Ureter (tissue), 1 donor: ENCODE results near the gene PRMT1. TPM values are rescaled to one million over a fixed set of nuclear protein-coding genes. Genes with fewer than 3 reads are reported as not detected.
A peak's percentile ranks its signal among the peaks of the same experiment; 100 is the strongest.

ENCODE experiments used
- DNase-seq: peaks from one replicate; pipeline ENCODE4 v3.0.0-alpha.2; 2020; ENCODE audit warnings: low spot score
- total RNA-seq: library from RNA; stranded (reverse); gene quantifications from one replicate; pipeline ENCODE4 v1.2.4, GENCODE V29; 2023
- donor health status: DM: yes; HTN: yes; CAD: no.

PRMT1 gene
- total RNA-seq, 1 donor from 2014 or later: 166 TPM

DNA sequence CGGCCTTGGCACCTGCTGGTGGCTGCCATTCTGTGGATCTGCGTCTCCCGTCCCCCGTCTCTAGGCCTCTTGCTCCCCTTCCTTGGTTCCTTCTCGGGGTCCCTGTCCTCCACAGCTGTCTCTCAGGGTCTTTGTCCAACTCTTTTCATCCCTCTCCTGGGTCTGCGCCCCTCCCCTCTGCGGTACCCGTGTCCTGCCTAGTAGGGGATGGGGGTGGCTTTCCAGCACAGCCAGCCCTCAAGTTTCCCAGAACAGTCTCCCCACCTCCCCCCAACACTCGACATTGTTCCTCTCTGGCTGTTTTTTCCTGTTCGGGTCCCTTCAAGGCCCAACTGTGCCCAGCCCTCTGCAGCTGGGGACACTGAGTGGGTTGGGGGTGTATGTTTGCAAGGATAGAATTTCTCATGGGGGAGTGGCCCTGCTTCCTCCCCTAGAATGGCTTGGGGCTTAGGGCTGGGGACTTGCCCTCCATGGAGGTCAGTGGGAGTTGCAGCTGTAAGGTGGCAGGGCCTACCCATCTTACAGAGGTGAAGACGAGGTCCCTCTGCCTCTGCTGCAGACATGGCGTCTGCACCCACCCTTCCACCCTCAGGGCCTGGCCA lies 11.6 kb downstream of the PRMT1 start:
- DNase-seq: no peak

DNA sequence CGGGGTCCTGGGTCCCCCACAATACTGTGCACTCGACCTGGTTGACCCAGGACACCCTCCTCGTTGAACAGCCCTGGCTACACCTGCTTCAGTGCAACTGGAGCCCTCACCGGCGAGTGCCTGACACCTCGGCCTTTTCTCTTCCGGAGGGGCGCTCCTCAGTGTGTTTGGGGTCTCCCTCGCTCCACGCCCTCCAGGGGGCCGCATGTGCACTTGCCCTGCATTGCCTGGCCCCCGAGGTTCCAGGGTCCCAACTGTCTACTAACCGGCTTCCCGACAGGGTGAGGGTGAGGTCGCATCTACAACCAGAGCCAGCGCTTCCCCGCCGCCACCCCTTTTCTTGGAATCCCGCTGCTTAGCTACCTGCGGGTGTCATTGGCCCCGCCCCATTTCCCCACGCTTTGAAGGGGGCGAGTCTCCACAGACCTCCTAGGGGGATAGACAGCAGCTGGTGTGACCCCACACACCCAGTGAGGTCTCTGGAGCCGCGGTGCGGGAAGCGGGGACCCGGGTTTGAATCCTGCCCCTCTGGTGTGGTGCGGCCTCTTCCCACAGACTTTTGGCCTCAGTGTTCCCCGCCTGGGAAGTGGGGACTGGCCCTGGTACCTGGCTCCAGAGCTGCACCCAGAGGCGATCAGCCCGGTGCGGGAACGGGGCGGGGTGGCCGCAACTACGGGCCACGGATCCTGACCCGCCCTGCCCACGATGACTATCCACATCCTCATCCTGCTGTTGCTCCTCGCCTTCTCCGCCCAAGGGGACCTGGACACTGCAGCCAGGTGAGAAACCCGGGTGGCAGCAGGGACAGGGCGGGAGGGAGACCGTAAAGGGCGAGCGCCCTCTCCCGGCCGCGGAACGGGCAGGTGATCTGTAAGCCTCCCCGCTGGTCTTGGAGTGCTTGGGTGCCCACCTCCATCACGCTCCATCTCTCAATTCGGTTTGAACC lies 12.3 kb downstream of the PRMT1 start, which contains the start of gene ADM5:
Gene ADM5, plus strand, starts transcription at position 462 of the 946 bp plus-strand sequence. Its CDS starts 244 bp downstream, at position 706.
- DNase-seq: peak; percentile 49

DNA sequence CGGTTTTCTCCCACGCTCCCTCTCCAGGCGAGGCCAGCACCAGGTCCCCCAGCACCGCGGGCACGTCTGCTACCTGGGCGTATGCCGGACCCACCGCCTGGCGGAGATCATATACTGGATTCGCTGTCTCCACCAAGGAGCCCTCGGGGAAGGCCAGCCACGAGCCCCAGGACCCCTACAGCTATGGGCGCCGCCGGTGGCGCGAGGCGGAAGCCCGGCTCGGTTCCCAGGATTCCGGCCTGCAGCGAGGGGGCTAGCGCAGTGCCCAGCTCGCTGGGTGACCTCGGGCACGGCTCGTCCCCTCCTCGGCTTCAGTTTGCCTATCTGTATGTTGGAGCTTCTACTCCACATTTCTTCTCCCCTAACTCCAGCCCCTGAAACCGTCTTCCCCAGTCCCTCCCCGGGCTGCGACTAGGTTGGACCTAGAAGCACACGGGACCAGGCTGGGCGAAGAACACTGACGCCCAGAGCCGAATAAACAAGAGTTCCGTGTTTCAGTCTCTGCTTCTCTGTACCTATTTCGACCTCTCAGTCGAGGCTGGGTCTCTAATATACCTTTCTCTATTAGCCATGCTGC lies 13.1 kb downstream of the PRMT1 start:
- DNase-seq: no peak

DNA sequence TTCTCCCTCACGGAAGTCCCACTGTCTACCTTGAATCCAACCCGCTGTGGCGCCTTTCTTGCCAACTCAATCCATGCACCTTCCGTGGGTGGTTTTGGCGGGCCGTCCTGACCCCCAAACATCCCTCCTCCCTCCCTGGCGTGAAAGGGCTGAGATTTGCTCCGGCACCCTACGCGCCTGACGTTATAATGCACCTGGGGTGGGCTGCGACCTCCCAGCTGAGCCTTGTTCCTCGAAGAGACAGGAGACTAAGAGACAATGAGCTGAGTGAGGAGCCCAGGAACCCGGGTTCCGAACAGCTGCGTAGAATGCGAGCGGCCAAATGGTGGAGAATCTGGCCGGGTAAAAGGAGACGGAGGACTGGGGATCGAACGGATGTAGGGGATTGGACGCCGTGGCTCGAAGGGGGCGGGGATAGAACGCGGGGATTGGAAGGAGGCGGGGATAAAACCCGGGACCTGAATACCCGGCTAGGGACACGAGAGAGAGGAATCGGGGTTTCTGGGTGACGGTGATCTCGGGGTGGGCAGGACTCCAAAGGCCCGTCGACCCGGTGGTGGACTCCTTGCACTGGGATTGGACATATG lies 13.7 kb downstream of the PRMT1 start, which contains the start of gene CPT1C:
Gene CPT1C, plus strand, starts transcription at position 461 of the 587 bp plus-strand sequence. CDS start 1,137 bp downstream, outside the sequence.
- peak; percentile 81 for DNase-seq

DNA sequence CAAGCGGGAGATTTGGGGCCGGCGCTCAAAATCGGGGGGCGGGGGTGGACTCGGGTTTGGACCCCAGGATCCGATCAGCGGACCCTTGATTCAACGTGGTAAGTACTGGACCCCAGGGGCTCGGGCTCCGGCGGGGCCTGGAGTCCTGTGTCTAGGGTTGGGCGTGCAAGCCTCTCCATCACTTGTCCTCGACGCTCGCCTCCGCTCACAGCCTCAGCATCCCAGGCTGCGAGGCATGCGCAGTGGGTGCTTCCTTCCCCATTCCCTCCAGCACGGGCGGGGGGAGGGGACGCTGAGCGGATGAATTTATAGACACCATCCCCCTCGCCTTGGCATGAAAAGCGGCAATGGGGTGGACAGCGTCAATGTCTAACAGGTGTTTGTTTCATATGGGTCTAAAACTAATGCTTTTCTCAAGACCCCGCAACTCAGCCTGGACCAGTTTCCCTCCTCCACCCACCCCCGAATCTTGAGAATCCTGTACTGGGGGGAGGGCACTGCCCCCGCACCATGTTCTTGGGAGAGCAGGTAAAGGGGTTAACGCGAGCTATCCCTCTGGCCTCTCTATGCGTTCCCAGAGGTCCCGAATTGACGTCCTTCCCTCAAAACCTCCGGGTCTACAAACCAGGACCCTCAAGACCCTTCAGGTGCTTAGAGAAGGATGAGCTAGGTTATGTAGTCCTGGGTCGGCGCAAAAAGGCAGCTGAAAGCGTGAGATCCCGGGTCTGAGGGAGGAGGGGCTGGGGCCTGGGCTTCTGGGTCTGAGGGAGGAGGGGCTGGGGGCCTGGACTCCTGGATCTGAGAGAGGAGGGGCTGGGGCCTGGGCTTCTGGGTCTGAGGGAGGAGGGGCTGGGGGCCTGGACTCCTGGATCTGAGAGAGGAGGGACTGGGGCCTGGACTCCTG lies 14.4 kb downstream of the PRMT1 start:
- DNase-seq: peak; percentile 51

DNA sequence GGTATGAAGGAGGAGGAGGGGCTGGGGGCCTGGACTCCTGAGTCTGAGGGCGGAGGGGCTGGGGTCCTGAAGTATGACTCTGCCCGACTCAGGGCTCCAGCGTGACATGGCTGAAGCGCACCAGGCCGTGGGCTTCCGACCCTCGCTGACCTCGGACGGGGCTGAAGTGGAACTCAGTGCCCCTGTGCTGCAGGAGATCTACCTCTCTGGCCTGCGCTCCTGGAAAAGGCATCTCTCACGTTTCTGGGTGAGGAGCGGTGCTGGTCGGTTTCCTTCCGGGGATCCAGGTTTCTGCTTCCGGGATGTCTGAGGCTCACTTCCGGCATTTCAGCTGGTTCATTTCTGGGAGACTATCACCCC lies 15.1 kb downstream of the PRMT1 start:
- DNase-seq: no peak

DNA sequence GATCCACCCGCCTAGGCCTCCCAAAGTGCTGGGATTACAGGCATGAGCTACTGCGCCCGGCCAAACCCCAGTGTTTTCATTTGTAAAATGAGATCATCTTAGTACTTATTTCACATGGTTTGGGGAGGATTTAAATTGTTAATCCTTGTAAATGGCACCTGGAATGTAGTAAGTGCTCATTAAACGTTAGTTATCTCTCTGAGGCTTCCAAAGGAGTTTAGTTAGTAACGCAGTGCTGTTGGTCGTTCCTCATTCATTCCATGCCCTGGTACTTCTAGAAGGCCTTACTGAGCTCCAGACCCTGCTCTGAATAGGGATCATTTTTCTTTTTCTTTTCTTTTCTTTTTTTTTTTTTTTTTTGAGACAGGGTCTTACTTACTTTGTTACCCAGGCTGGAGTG lies 19.0 kb downstream of the PRMT1 start:
- no peak for DNase-seq

DNA sequence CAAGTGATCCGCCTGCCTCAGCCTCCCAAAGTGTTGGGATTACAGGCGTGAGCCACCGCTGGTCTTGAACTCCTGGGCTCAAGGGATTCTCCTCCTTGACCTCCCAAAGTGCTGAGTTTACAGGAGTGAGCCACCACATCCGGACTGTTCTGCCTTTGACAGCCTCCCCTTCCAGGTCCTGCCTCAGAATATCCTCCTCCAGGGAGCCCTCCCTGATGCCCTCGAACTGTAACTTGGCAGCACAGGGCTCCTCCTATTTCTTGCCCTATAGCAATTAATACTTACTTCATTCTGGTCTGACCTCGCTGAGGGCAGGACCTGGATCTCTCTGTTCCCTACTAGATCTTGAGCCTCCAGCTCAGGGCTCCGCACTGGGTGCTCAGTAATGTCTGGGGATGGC lies 19.8 kb downstream of the PRMT1 start:
- no peak for DNase-seq

DNA sequence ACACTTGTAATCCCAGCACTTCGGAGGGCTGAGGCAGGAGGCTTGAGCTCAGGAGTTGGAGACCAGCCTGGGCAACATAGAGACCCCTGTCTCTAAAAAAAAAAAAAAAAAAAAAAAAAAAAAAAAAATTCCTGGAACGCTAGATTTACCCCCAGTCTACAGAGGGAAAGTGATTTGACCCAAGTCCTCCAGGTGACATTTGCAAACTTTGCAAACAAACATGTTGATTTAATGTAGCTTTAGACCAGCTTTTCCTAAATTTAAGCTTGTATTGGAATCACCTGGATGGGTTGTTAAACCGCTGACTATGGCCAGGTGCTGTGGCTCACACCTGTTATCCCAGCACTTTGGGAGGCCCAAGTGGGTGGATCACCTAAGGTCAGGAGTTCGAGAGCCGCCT lies 22.3 kb downstream of the PRMT1 start:
- no peak for DNase-seq

DNA sequence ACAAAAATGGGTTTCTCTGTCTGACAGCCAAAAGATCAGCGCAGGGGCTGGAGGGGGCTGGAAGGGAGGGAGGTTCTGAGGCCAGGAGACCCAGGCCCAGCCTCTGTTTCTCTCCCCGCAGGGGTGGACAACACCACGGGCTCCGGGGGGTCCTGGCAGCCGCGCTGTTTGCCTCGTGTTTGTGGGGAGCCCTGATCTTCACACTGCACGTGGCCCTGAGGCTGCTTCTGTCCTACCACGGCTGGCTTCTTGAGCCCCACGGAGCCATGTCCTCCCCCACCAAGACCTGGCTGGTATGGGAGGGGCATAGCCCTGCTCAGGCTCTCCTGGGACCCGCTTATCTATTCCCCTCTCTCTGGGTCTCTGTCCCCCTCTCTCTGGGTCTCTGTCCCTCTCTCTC lies 23.5 kb downstream of the PRMT1 start:
- no peak for DNase-seq

DNA sequence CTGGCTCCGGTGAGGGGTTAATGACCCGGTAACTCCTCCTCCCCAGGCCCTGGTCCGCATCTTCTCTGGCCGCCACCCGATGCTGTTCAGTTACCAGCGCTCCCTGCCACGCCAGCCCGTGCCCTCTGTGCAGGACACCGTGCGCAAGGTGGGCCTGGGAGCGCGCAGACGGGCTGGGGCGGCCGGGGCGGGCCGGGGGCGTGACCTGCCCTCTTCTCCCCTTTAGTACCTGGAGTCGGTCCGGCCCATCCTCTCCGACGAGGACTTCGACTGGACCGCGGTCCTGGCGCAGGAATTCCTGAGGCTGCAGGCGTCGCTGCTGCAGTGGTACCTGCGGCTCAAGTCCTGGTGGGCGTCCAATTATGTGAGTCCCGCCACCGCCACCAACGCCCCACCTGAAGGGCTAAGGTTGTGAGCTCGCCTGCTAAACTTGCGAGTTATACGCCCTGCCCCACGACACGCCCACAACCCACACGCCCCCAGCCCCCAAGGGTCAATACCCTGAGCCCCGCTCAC lies 24.3 kb downstream of the PRMT1 start:
- no peak for DNase-seq

DNA sequence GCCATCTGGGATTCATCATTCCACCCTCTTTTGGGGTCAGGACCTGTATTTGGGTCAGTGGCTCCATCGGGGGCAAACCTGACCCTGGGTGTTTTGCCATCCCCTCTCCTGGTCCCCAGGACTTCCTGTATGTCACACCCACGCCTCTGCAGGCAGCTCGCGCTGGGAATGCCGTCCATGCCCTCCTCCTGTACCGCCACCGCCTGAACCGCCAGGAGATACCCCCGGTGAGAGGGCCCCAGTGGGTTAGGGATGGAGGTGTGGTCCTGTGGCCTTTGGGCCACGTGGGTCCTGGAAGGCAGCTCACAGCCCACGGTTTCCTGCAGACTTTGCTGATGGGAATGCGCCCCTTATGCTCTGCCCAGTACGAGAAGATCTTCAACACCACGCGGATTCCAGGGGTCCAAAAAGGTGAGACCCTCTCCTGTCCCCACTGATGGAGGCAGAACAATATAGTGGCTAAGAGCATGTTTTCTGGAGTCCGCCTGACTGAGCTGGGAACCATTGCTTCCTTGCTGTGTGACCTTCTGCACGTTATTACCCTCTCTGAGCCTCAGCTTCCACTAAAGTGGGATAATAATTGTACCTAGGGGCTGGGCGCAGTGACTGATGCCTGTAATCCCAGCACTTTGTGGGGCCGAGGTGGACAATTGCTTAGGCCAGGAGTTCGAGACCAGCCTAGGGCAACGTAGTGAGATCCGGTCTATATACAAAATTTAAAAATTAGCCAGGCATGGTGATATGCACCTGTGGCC lies 28.0 kb downstream of the PRMT1 start:
- DNase-seq: no peak

DNA sequence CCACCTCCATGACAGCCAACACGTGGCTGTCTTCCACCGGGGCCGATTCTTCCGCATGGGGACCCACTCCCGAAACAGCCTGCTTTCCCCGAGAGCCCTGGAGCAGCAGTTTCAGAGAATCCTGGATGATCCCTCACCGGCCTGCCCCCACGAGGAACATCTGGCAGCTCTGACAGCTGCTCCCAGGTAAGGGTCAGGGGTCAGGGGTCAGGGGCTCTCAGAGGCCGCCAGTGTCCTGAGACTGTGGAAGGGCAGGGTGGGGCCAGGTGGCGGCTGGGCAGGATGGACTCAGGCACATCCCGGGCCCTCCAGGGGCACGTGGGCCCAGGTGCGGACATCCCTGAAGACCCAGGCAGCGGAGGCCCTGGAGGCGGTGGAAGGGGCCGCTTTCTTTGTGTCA lies 28.8 kb downstream of the PRMT1 start:
- no peak for DNase-seq

DNA sequence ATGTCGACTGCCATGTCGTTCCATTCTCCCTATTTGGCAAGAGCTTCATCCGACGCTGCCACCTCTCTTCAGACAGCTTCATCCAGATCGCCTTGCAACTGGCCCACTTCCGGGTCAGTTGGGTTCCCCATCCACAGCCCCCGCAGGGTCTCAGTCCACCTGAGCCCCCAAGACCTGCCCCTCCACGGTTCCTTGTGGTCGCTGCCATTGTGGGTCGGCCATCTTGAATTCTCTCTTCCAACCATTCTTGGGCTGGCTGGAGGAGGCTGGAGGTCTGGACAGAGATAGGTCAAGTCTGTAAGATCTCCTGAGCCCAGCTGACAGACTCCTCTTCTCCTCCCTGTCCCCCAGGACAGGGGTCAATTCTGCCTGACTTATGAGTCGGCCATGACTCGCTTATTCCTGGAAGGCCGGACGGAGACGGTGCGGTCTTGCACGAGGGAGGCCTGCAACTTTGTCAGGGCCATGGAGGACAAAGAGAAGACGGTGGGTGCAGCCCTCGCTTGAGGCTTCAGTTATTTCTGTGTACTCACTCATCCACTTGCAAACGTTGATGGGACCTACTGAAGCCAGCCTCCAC lies 33.4 kb downstream of the PRMT1 start:
- DNase-seq: no peak

DNA sequence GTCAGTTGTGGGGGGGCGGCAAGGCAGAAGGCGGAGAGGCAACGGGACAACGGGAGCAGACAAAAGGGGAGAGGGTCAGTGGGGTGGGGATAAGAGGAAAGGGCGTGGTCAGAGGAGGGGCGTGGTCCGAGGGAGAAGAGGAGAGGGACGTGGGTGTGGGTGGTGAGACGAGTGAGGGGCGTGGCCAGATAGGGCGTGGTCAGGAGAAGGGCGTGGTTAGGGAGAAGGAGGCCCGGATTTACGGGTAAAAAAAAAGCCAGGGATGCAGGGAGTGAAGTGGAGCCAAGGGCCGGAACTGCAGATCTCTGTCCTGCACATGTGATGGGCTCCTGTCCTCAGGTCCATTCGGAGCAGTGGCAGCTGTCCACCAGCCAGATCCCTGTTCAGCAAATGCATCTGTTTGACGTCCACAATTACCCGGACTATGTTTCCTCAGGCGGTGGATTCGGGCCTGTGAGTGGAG lies 35.4 kb downstream of the PRMT1 start:
- peak; percentile 55 for DNase-seq

DNA sequence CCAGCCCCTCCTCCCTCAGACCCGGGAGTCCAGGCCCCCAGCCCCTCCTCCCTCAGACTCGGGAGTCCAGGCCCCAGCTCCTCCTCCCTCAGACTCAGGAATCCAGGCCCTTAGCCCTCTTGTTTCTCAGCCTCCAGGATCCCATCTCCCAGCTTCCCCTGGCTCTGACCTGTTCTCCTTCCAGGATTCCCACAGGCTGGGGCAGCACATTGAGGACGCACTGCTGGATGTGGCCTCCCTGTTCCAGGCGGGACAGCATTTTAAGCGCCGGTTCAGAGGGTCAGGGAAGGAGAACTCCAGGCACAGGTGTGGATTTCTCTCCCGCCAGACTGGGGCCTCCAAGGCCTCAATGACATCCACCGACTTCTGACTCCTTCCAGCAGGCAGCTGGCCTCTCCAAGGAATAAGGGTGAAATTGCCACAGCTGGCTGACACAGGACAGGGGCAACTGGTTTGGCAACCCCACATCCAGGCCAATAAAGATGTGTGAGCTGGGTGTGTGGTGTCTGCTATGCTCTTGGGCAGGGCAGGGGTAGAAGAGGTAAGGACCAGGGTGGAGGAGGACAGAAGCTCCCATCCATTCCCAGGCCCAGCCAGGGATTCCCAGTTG lies 36.3 kb downstream of the PRMT1 start:
- no peak for DNase-seq

DNA sequence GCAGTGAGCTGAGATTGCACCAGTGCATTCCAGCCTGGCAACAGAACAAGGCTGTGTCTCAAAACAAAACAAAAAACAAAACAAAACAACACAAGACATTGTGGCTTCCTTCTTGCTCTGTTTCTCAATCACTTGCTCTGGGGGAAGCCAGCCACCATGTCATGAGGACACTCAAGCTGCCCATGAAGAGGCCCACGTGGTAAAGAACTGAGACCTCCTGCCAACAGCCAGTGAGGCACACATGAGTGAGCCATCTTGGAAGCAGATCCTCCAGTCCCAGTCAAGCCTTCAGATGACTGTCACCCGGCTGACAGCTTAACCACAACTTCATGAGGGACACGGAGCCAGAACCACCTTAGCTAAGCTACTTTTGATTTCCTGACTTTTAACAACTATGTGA lies 39.1 kb downstream of the PRMT1 start:
- no peak for DNase-seq

DNA sequence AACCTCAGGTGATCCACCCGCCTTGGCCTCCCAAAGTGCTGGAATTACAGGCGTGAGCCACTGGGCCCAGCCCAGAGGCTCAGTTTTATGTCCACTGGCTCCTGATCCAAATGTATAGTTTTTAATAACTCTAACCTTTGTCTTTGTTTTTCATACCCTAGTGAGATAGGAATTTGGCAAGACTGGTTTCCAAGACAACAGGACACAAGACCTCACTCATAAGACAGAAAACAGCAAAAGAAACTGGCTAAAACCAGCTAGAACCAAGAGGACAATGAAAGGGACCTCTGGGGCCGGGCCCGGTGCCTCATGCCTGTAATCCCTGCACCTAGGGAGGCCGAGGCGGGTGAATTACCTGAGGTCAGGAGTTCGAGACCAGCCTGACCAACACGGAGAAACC lies 41.4 kb downstream of the PRMT1 start:
- DNase-seq: no peak

DNA sequence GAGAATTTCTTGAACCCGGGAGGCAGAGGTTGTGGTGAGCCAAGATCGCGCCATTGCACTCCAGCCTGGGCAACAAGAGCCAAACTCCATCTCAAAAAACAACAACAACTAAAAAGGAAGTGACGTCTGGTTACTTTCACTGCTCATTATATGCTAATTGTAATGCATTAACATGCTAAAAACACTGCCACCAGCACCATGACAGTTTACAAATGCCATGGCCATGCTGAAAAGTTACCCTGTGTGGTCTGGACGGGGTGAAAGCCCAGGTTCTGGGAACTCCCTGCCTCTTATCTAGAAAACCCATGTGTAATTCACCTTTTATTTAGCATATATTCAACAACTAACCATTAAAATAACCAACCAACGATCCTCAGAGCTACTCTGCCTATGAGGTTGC lies 41.9 kb downstream of the PRMT1 start:
- DNase-seq: no peak
